Activated CD8-positive, alpha-beta memory T cell treated with anti-CD3 and anti-CD28 coated beads for 36 hours (primary cell): ENCODE results near the gene CNRIP1. TPM values are rescaled to one million over a fixed set of nuclear protein-coding genes. Genes with fewer than 3 reads are reported as not detected.
"Not testable (repeated sequence)": the region's sequence is repeated elsewhere in the genome, so short reads cannot be mapped to it uniquely, and the experiment has no call there.

Experiments used
- CTCF ChIA-PET: fragments of 350-600 bp; sonication (Branson Sonifier 250); formaldehyde crosslinking; loops from one replicate; lab custom pipeline; 2021; ENCODE audit warnings: antibody characterized with exemption; lab: Charles Lee
- POLR2A ChIA-PET: fragments of 350-600 bp; sonication (Branson Sonifier 250); formaldehyde crosslinking; loops from one replicate; lab custom pipeline; 2021; ENCODE audit warnings: antibody characterized with exemption; lab: Charles Lee
- total RNA-seq, 2 experiments: library from RNA; stranded (reverse); gene quantifications; one replicate each; pipeline ENCODE4 v1.2.3, GENCODE V29; 2021

Gene CNRIP1
- total RNA-seq, 2 experiments from 2014 or later: not detected

DNA sequence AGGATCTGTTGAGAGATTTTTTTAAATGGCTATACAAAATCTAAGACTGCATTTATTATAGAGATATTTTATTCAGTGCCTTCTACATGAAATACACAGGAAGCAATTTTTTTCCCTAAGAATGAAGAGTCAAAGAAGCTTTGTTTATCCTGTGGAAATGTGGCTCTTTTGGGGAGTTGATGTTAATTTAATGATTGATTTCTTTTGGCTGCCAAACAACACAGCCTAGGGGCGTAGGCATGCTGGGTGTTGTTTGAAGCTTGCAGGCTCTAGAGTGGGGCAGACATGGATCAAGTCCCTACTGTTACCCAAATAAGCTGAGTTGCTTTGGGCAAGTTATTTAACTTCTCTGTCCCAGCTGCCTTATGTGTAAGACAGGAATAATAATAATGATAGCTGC lies 24.3 kb upstream of the CNRIP1 start:
- POLR2A ChIA-PET: no interaction called here

DNA sequence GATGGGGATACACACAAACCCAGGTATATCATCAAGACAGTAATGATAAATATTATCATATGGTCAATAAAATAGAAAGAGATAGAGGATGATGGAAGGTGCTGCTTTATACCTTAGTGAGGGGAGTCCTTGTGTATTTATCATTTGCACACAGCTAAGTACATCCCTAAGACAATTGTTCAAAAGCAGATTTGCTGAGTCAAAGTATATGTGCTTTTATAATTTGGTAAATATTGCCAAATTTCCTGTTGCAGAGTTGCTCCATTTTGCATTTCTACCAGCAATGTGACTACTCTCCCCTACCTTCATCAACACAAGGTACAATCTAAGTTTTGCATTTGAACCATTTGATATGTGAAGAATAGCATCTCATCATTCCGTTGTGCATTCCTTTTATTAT lies 22.7 kb upstream of the CNRIP1 start:
- POLR2A ChIA-PET: no interaction called here

More for the DNA sequence above, 24.3 kb upstream of the CNRIP1 start:
- CTCF ChIA-PET: no interaction called here

DNA sequence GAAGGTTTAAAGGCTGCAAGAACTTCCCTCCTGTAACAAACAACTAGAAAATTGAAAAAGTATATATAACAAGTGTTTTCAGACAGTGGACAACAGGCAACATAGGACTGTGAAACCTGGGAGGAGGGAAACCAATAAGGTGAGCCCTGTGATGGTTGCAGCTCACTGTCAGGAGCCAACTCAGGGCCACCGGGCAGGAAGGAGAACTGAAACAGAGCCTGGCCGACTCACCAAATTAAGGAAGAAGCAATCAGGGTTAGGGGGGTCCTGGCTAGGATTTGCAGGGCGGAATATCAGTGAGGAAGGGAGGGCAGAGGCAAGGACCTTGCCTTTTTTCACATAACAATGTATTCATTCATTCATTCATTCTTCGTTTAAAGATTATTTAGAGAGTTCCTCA lies 21.8 kb upstream of the CNRIP1 start:
- ChIA-PET POLR2A (no interaction called here), CTCF (no interaction called here)

More for the DNA sequence above, 22.7 kb upstream of the CNRIP1 start:
- CTCF ChIA-PET: no interaction called here

DNA sequence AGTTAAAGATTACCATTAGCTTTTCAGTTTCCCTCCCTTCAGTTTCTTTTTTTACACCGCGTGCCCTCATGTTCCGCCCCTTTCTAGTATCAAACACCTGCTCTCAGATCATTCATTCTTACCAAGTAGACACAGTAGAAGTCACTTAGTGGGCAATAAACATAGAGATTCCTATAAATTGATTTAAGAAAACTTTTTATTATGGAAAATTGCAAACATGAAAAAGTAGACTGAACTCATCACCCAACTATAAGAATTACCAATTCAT lies 21.2 kb upstream of the CNRIP1 start:
- ChIA-PET POLR2A (no interaction called here), CTCF (no interaction called here)

DNA sequence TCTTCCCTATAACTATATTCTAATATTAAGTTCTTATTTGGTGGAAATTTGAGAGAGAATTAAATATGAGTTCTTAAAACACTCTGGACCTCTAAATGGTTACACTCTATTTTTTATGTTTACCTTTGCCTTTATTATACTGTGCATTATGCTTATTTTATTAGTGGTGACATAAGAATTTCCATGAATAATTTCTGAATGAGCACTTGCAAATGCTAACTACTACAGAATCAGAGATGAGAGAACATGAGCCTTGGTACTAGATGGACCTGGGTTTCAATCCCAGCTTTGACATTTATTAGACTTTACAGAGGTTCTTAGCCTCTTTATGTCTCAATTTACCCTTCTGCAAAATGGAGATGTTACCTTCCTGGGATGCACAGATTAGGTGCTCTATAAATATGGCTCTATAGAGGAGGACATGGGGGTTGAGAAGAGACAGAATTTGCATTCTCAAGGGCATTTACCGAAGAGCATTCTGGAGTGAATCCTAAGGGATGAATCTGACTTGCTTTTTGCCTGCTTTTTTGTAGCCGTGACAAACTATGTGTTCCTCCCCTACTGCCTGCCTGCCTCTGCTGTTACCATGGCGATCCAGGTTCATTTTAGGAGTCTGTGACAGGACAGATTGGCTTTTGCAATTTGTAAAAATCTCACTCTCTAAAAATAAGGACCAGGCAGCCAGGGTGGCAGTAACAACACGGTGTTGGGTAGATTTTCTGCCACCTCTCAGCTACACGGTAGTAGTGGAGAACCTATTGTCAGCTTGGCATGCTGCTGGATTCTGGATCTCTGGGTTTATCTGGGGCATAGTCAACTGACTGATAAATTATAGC lies 20.7 kb upstream of the CNRIP1 start:
- ChIA-PET POLR2A (no interaction called here), CTCF (no interaction called here)

DNA sequence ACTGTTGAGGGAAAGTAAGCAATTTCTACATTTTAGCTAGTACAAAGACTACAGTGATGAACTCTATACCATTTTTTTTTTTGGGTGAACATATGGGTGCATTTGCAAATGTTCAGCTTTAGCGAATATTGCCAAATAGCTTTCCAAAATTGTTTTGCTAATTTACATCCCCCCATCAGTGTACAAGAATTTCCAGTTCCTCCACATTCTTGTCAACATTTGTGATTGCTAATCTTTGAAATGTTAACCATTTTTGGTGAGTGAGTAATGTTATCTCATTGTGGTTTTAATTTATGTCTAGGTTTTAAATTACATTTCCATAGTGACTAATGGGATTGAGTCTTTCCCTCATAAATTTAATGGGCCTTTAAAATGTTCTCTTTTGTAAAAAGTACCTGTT lies 16.4 kb upstream of the CNRIP1 start:
- CTCF ChIA-PET: no interaction called here
- POLR2A ChIA-PET: no interaction called here

DNA sequence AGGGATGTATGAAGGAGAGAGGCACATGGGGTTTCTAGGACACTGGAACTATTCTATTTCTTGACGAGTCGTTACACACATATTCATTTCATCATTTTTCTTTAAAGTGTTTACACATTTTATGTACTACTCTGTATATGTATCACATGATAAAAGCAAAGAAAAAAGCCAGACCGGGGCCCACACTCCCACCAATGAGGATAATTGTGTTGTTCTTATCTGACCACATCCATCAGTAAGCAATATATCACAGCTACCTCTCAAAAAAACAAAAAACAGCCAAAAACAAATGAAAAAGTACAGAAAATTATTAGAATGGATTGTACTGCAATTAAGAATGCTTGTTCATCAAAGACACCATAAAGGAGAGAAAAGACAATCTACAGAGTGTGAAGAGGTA lies 14.2 kb upstream of the CNRIP1 start:
- CTCF ChIA-PET: no interaction called here
- POLR2A ChIA-PET: no interaction called here

DNA sequence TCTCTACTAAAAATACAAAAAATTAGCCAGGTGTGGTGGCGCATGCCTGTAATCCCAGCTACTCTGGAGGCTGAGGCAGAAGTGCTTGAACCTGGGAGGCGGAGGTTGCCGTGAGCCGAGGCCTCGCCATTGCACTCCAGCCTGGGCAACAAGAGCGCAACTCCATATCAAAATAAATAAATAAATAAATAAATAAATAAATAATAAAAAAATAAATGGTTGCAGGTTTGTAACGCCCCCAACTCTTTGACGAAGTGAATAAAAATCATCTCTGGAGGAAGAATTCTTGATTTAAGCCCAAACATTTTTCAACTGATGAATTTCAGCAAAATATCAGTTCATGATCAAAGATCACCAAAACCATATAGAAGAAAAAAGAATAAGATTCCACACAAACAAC lies 13.3 kb upstream of the CNRIP1 start:
- CTCF ChIA-PET: no interaction called here
- POLR2A ChIA-PET: no interaction called here

DNA sequence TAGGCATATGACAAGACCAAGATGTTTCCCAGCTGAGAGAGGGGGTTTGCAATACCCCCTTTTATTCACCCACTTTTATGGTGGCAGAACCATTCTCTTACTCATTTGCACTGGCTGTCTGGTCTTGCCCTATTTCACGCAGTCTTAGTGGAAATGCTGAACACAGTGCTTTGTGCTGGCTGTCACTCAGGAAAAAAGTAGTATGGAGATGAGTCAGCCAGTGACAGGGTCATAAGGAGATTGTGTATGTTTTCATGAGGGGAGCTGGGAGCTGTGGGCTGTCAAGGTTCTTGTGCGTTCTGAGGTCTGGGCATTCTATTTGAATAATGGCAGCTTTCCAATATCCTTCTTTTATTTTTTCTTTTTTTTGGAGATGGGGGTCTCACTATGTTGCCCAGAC lies 10.9 kb upstream of the CNRIP1 start:
- ChIA-PET POLR2A (no interaction called here), CTCF (no interaction called here)

DNA sequence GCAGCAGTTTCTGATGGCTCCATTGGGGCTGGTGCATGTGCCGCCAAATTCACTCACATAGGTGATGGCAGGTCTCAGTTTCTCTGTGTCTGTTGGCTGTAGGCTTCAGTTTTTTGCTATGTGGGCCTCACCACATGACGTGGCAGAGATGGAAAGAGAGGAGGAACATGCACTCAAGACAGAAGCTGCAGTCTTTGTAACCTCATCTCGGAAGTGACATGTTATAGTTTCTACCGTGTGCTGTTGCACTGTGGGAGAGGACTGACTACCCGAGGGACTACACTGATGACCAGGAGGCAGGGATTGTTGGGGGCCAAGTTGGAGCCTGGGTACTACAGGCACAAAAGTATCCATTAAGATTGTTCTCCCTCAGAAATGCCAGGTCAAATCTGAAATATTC lies 9.2 kb upstream of the CNRIP1 start:
- POLR2A ChIA-PET: no interaction called here
- CTCF ChIA-PET: no interaction called here

DNA sequence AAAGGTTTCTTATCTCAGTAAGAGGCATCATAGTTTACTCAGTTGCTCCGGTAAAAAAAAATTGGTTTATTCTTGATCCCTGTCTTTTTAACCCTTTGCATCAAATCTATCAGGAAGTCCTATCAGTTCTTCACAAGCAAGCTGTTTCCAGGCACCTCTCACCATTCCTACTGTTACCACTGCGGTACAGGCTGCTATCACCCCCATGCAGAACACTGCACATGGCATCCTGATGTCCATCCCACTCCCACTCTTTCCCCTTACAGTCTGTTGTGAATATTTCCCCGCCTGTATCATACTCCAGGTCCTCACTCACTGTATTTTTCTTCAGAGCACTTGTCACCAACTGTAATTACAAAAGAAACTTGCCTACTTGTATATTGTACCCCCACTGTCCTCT lies 5.3 kb upstream of the CNRIP1 start:
- POLR2A ChIA-PET: no interaction called here
- CTCF ChIA-PET: no interaction called here

DNA sequence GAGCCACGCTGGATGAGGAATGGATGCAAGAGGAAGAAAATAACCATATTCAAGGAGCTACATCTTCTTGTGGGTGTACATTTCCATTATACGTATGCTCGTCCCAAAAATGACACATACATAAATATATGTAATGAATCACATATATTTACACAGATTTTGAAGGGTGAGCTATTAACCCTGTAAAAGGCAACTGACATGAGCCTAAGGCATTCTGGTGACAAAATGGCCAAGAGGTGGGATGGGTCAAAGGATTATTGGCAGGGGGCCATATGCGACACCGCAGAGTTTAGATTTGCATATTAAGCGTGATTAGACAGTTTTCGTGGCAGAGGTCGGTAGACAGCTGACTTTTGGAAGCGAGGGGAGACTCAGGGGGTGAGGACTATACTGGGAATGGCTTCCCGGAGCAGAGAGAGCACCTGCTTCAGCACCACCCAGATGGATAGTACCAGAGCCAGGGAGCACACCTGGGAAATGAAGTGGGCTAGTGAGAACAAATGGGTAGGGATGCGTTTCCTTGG lies 431 bp upstream of the CNRIP1 start:
- ChIA-PET POLR2A (no interaction called here), CTCF (interaction anchor here (0.9 kb wide), 2 partner anchors 37 to 122 kb away, joined by 3 read pairs; no protein-coding TSS in a partner anchor)

DNA sequence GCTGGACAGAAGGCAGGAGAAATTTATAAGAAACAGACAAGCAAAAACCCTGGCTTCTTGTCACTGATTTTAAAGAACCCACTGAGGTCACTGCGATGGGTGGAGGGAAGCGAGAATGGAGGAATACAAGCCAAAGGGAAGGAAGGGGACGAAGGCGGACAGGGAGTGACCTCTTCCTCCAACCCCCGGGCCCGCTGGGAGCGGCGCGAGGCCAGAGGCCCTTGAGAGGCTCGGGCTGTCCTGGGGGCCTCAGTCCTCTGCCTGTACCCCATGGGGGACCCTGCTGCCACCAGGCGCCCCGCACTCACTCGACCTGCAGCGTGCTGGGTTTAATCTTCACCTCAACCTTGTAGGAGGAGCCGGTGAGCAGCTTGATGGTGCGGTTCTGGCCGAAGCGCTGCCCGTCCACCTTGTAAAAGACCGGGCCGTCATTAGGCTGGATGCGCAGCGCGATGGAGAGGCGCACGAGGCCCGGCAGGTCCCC lies 793 bp downstream of the CNRIP1 start:
- ChIA-PET CTCF (no interaction called here), POLR2A (no interaction called here)

DNA sequence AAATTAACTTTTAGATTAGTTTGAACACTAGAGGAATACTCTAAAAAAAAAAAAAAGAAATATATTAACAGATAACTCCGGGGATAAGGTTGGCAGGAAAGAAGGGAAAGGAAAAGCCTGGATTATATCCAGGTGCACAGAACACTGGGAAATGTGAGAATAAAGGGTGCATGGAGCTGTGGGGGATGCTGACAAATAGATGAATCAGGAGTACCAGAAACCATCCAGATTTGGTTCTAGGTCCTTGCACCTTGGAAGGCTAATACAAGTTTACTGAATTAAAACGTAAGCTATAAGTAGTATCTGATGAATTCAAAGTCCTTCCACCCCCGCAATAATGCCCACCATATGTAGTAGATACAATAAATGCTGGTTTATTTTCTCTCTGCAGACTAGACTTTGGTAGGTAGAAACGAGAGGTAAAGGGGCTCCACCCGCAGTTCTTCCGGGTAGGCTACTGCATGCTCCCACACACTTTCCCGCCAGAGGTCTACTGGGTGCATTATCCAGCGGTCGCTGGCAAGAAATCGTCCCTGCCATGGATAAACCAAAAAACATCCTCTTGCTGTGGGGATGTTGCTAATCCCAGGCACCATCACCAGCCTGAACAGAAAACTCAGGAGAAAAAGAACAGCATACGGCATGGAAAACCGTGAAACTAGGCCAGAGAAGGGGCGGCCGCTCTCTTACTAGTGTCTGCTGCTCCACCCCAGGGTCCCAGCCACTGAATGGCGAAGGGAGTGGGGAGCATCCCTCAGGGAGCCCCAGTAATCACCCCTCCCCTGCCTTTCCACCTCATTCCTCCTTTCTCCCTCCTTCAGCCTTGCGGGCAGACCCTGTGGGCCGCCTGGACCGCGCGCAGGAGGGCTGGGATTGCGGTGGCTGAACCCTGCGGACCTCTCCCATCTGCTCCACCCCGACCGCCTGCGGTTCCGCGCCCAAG lies 1.5 kb downstream of the CNRIP1 start:
- POLR2A ChIA-PET: no interaction called here
- CTCF ChIA-PET: interaction anchor here (0.7 kb wide), 1 partner anchor 1873 kb away, joined by 3 read pairs; no protein-coding TSS in a partner anchor

DNA sequence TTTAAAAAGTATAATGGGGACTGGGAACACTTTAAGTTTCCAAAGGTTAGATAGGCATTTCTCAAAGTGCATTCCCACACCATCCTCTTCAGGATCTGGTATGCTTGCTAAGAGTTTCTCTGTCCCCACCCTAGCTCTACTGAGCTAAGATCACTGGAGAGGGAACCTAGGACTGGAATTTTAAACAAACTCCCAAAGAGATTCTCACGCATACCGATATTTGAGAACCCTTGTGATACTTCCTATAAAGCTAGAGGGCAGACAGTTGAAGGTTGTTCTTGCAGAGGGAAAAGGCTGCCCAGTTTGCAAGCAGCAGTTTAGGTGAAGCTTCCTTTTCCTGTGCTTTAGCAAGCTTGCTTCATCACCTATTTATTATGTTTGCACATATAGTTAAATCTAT lies 3.6 kb downstream of the CNRIP1 start:
- POLR2A ChIA-PET: no interaction called here
- CTCF ChIA-PET: interaction anchor here (1.1 kb wide), 1 partner anchor 110 kb away, joined by 3 read pairs; no protein-coding TSS in a partner anchor

DNA sequence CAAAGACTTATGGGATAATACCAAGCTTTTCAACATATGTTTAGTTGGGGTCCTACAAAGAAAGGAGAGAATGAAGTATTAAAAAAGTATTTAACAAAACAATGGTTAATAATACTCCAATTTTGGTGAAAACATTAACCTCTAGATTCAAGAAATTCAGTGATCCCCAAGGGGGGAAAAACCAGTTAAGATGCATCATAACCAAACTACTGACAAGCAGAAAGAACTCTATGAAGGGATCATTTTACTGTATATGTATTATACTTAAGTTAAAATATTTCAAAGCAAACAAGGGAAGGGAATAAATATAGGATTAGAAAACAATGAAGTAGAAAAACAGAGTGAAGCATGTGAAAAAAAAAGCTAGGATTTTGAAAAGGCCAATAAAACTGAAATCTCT lies 8.7 kb downstream of the CNRIP1 start:
- ChIA-PET POLR2A (no interaction called here), CTCF (no interaction called here)

DNA sequence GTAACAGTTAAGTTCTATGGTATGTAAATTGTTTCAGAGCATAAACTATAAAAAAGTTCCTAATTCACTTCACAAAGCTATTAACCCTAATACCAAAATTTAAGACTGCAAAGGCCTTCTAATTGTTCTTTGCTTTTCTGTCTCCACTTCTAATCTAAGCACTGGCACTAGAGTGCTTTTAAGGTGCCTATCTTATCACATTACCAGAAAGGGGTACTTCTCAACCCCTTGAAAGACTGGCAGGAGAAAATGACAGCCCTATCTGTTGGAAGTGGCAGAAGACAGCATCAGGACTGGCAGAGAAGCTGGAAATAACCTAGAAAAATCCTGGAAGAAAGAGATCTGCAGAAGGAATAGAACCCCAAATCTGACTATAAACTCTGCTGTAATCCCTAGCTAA lies 10.3 kb downstream of the CNRIP1 start:
- CTCF ChIA-PET: interaction anchor here (1.6 kb wide), 1 partner anchor 132 kb away, joined by 5 read pairs; no protein-coding TSS in a partner anchor
- POLR2A ChIA-PET: no interaction called here

DNA sequence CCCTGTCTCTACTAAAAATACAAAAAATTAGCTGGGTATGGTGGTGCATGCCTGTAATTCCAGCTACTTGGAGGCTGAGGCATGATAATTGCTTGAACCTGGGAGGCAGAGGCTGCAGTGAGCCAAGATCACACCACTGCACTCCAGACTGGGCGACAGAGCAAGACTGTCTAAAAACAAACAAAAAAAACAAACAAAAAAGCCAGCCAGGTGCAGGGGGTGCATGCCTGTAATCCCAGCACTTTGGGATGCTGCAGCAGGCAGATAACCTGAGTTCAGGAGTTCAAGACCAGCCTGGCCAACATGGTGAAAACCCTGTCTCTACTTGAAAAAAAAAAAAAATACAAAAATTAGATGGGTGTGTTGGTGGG lies 15.9 kb downstream of the CNRIP1 start:
- CTCF ChIA-PET: interaction anchor here (1.3 kb wide), 1 partner anchor 27 kb away, joined by 3 read pairs; no protein-coding TSS in a partner anchor

DNA sequence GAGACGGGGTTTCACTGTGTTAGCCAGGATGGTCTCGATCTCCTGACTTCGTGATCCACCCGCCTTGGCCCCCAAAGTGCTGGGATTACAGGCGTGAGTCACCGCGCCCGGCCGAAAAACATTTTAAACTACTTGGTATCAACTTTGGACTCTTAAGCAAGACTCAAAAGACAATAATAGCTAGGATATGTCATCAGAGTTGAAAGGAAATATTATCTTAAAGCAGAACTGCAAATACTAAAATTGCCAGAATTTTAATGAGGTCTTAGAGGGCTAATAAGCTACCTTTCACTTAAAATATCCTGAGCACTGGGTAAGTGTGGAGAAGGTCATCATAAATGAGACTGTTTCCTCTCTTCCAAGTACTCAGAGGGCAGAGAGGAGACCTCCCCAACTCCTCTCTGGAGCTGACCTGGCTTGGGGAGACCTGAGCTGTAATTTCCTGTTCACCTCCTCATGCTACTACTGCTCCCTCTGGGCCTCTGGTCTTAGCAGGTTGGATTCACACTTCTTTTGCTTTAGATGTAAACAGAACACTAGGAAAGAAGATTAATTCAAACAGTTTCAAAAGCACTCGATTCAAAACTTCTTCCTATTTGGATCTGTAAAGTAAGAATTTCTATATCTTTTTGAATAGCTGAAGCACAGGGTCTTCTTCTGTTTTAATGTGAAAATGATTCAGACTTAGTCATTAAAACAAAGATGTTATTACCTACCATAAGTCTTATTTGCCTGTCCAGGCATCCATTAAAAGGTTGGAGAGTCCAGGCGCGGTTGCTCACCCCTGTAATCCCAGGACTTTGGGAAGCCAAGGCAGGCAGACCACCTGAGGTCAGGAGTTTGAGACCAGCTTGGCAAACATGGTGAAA lies 16.5 kb downstream of the CNRIP1 start:
- ChIA-PET CTCF (interaction anchor here (1.1 kb wide), 1 partner anchor 20 kb away, joined by 3 read pairs; no protein-coding TSS in a partner anchor), POLR2A (no interaction called here)

More for the DNA sequence above, 15.9 kb downstream of the CNRIP1 start:
- POLR2A ChIA-PET: not testable (repeated sequence)
